IMR-90 (cell line): ENCODE data around the gene SAXO1. TPM values are rescaled to one million over a fixed set of nuclear protein-coding genes. Genes with fewer than 3 reads are reported as not detected.
A peak's percentile ranks its signal among the peaks of the same experiment; 100 is the strongest.

Experiments
- ATAC-seq: fragments of 200-7000 bp; cut with Tn5 transposase; 2 replicates; pipeline ENCODE4 v1.9.1; 2020; ENCODE audit warnings: low read depth, mild to moderate bottlenecking, moderate library complexity
- BruUV-seq: library from RNA; stranded (reverse); fragments of 400-500 nt; replicated peaks from 2 replicates; lab custom pipeline; 2021; lab: Mats Ljungman, UMichigan
- CTCF ChIA-PET: fragments of 300-600 bp; formaldehyde crosslinking; extraction: SDS; loops from one replicate; lab custom pipeline; 2021; ENCODE audit warnings: antibody characterized with exemption; lab: Yijun Ruan, JAX
- POLR2A ChIA-PET: fragments of 300-600 bp; sonication (Branson Sonifier 250); formaldehyde crosslinking; loops from one replicate; lab custom pipeline; 2022; ENCODE audit warnings: antibody characterized with exemption; ENCODE audit not compliant: unreplicated experiment; lab: Charles Lee
- DNase-seq: peaks from one replicate; pipeline ENCODE4 v3.0.0; 2013
- H2AFZ ChIP-seq: replicated peaks from 2 replicates; pipeline ENCODE3; 2013; ENCODE audit warnings: low read length, mild to moderate bottlenecking; ENCODE audit not compliant: poor library complexity
- H2AK5ac ChIP-seq: 2 replicates; pipeline ENCODE4 v1.6.1; 2013; ENCODE audit warnings: low read depth, low read length, inconsistent platforms
- H2AK9ac ChIP-seq: replicated peaks from 2 replicates; pipeline ENCODE3; 2013; ENCODE audit warnings: mild to moderate bottlenecking, low read depth, low read length, moderate library complexity; ENCODE audit not compliant: poor library complexity
- H2BK120ac ChIP-seq: 2 replicates; pipeline ENCODE4 v1.6.1; 2013; ENCODE audit warnings: low read depth, low read length, inconsistent platforms
- H2BK15ac ChIP-seq: 3 replicates; pipeline ENCODE4 v1.6.1; 2013; ENCODE audit warnings: low read depth, low read length, inconsistent platforms
- H2BK20ac ChIP-seq: 2 replicates; pipeline ENCODE4 v1.6.1; 2013; ENCODE audit warnings: low read depth, mild to moderate bottlenecking, inconsistent platforms, low read length, moderate library complexity
- H2BK5ac ChIP-seq: 2 replicates; pipeline ENCODE4 v1.6.1; 2013; ENCODE audit warnings: mild to moderate bottlenecking, low read depth, low read length, inconsistent platforms; ENCODE audit not compliant: poor library complexity, severe bottlenecking
- H3K14ac ChIP-seq: replicated peaks from 2 replicates; pipeline ENCODE4 v1.6.1; 2013; ENCODE audit warnings: low read depth, low read length, inconsistent platforms
- H3K18ac ChIP-seq: 2 replicates; pipeline ENCODE4 v1.6.1; 2013; ENCODE audit warnings: low read depth, low read length, control low read depth
- H3K23ac ChIP-seq: 2 replicates; pipeline ENCODE4 v1.6.1; 2013; ENCODE audit warnings: low read depth, low read length, inconsistent platforms
- H3K27ac ChIP-seq: 2 replicates; pipeline ENCODE4 v1.5.1; 2013; ENCODE audit warnings: mild to moderate bottlenecking, control low read depth, low read length; ENCODE audit not compliant: insufficient read depth
- H3K27me3 ChIP-seq: 2 replicates; pipeline ENCODE4 v1.6.1; 2013; ENCODE audit warnings: low read length; ENCODE audit not compliant: control insufficient read depth, insufficient read depth
- H3K36me3 ChIP-seq: 2 replicates; pipeline ENCODE4 v1.6.1; 2013; ENCODE audit warnings: low read length, mixed read lengths; ENCODE audit not compliant: control insufficient read depth, insufficient read depth
- H3K4ac ChIP-seq: 2 replicates; pipeline ENCODE4 v1.6.1; 2013; ENCODE audit warnings: low read depth, low read length, inconsistent platforms
- H3K4me1 ChIP-seq: 2 replicates; pipeline ENCODE4 v1.6.1; 2013; ENCODE audit warnings: low read length, mixed read lengths; ENCODE audit not compliant: control insufficient read depth, insufficient read depth
- H3K4me2 ChIP-seq: 2 replicates; pipeline ENCODE4 v1.6.1; 2013; ENCODE audit warnings: low read depth, mild to moderate bottlenecking, control low read depth, low read length, moderate library complexity
- H3K4me3 ChIP-seq: 2 replicates; pipeline ENCODE4 v1.5.1; 2013; ENCODE audit warnings: low read depth, mild to moderate bottlenecking, control low read depth, low read length, moderate library complexity; ENCODE audit not compliant: insufficient read depth
- H3K56ac ChIP-seq: 2 replicates; pipeline ENCODE4 v1.6.1; 2013; ENCODE audit warnings: low read length, inconsistent platforms; ENCODE audit not compliant: insufficient read depth; ENCODE audit errors: extremely low read depth
- H3K79me1 ChIP-seq, 2 experiments: 2 replicates each; pipeline ENCODE4 v1.6.1; 2013; ENCODE audit warnings: low read length in 2 of 2, inconsistent platforms in 1 of 2, low read depth in 1 of 2
- H3K9ac ChIP-seq: 2 replicates; pipeline ENCODE4 v1.6.1; 2013; ENCODE audit warnings: low read depth, low read length, control low read depth
- H3K9me1 ChIP-seq: 2 replicates; pipeline ENCODE4 v1.6.1; 2013; ENCODE audit warnings: low read length, inconsistent platforms; ENCODE audit not compliant: insufficient read depth
- H3K9me3 ChIP-seq: 2 replicates; pipeline ENCODE4 v1.6.1; 2013; ENCODE audit warnings: low read length; ENCODE audit not compliant: control insufficient read depth, insufficient read depth
- H4K20me1 ChIP-seq: 2 replicates; pipeline ENCODE4 v1.6.1; 2013; ENCODE audit warnings: low read length, inconsistent platforms; ENCODE audit not compliant: insufficient read depth
- H4K5ac ChIP-seq: 2 replicates; pipeline ENCODE4 v1.6.1; 2013; ENCODE audit warnings: mild to moderate bottlenecking, low read depth, low read length, control low read depth
- H4K8ac ChIP-seq, 2 experiments: 2 replicates each; pipeline ENCODE4 v1.6.1; 2013; ENCODE audit warnings: low read depth in 2 of 2, low read length in 2 of 2, control low read depth in 1 of 2, inconsistent platforms in 1 of 2
- H4K91ac ChIP-seq: 2 replicates; pipeline ENCODE4 v1.6.1; 2013; ENCODE audit warnings: low read depth, low read length, inconsistent platforms; ENCODE audit not compliant: insufficient read depth
- BHLHE40 ChIP-seq: fragments of 150-350 bp; IDR thresholded peaks from 2 replicates; pipeline ENCODE4 v1.6.1; 2016; ENCODE audit warnings: mild to moderate bottlenecking, low read depth, low read length
- CEBPB ChIP-seq: IDR thresholded peaks from 2 replicates; pipeline ENCODE4 v1.6.1; 2012; ENCODE audit warnings: low read depth, low read length, improper control_type of control experiment
- MAFK ChIP-seq: IDR thresholded peaks from 2 replicates; pipeline ENCODE4 v1.6.1; 2012; ENCODE audit warnings: low read depth, low read length, improper control_type of control experiment
- MAZ ChIP-seq: IDR thresholded peaks from 2 replicates; pipeline ENCODE4 v1.6.1; 2012; ENCODE audit warnings: low read depth, mild to moderate bottlenecking, low read length, improper control_type of control experiment, moderate library complexity, borderline replicate concordance
- NFE2L2 ChIP-seq: fragments of 150-350 bp; IDR thresholded peaks from 2 replicates; pipeline ENCODE4 v1.6.1; 2016; ENCODE audit warnings: low read depth, mild to moderate bottlenecking, low read length
- SMC3 ChIP-seq: fragments of 150-350 bp; IDR thresholded peaks from 2 replicates; pipeline ENCODE4 v1.6.1; 2016; ENCODE audit warnings: low read depth, mild to moderate bottlenecking, antibody characterized with exemption, low read length, moderate library complexity
- WGBS, 2 experiments: methylation state at CpG; one replicate each; pipeline versions ENCODE4 v1.1.5 to v1.1.7; 2013; ENCODE audit warnings: missing lambda C conversion rate in 2 of 2; ENCODE audit not compliant: insufficient read length in 1 of 2; ENCODE audit errors: extremely low coverage in 2 of 2; 5-methylcytosine and 5-hydroxymethylcytosine counted together
- dilution Hi-C: fragments of 300-500 bp; cut with HindIII; formaldehyde crosslinking; loops from one replicate; pipeline ENCODE4 v1.14.3; 2018; ENCODE audit warnings: low sequenced_read_pairs; ENCODE audit not compliant: unreplicated experiment
- in situ Hi-C: fragments of 300-500 bp; cut with MboI; formaldehyde crosslinking; loops from 3 replicates; pipeline ENCODE4 v1.14.3; 2019; ENCODE audit warnings: low sequenced_read_pairs, inconsistent platforms, mixed read lengths
- intact Hi-C: fragments of 100-400 bp; cut with micrococcal nuclease; formaldehyde crosslinking; loops from 2 replicates; pipeline ENCODE4 v1.10.0; 2022
- polyA plus RNA-seq, 3 experiments: library from polyadenylated mRNA; depleted of rRNA; stranded (reverse); fragments of >200 nt; gene quantifications; 2 replicates each; pipeline ENCODE4 v1.2.3, GENCODE V29; 2012; ENCODE audit warnings: low replicate concordance in 1 of 3
- total RNA-seq: library from RNA; depleted of rRNA; stranded (reverse); fragments of >200 nt; gene quantifications from 2 replicates; pipeline ENCODE4 v1.2.3, GENCODE V29; 2012
- TF ChIP-seq, protein P1 (sequence below): fragments of 150-350 bp; IDR thresholded peaks from 2 replicates; pipeline ENCODE4 v1.6.1; 2017; ENCODE audit warnings: mild to moderate bottlenecking, antibody characterized with exemption, low read length, low read depth
- TF ChIP-seq, protein P2 (sequence below): conservative IDR thresholded peaks from 2 replicates; pipeline ENCODE4 v1.5.1; 2012; ENCODE audit warnings: mild to moderate bottlenecking, low read depth, low read length, improper control_type of control experiment

Gene SAXO1
- total and polyA plus RNA-seq, 2 of the 4 experiments (the other 2 are of a cell fraction): not detected

DNA sequence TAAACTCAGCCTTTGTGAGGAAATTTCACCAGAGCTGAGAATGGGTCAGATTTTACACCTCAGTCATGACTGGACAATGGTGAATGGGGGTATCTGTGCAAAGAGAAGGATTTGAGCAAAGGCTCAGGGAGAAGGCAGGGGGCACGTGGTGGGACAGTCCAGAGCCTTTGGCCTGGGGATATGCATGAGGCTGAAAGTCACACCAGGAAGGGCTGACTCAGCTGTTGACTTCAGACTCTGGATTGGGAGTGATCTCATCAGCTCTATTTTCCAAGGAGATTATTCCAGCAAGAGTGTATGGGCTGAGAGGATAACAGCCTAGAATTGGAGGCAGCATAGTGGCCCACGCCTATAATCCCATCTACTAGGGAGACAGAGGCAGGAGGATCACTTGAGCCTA lies 53.6 kb downstream of the SAXO1 start:
- H3K36me3 ChIP-seq: no peaks in the 10 kb centered on the region
- no peaks in the 10 kb centered on the region for H3K79me1 ChIP-seq
- POLR2A ChIA-PET: no interaction called here
- H2AFZ ChIP-seq: no peak overlapping the region
- in situ Hi-C loops (no loop called here), intact Hi-C loops (no loop called here), dilution Hi-C loops (no loop called here)
- no peak overlapping the region; the same call in 1 of the 2 replicates for H3K14ac ChIP-seq
- H3K9me3 ChIP-seq: peaks cover 3% of the 10 kb centered on the region; the same call in 1 of the 2 replicates
- no peak overlapping the region for H3K56ac ChIP-seq
- CTCF ChIA-PET: interaction anchor here (1.5 kb wide), 1 partner anchor 10 kb away, joined by 4 read pairs; no protein-coding TSS in a partner anchor
- no peak overlapping the region for H3K18ac ChIP-seq
- BruUV-seq: no TSS peak
- DNase-seq (peak; percentile 71), ATAC-seq (peak; percentile 76)
- WGBS, 2 experiments: no CpG with 5 or more reads among the region's 2 CpGs
- peaks cover 2% of the 10 kb centered on the region; the same call in 1 of the 2 replicates for H3K9me1 ChIP-seq
- no peak overlapping the region for H4K91ac ChIP-seq
- no peak overlapping the region for H3K9ac ChIP-seq
- H2BK5ac ChIP-seq: no peak overlapping the region
- H3K4me3 ChIP-seq: no peak overlapping the region
- no peak overlapping the region; the same call in 1 of the 2 replicates for H4K5ac ChIP-seq
- H3K23ac ChIP-seq: no peak overlapping the region
- H2AK9ac ChIP-seq: no peak overlapping the region
- TF ChIP-seq NFE2L2: no peak
- no peak for TF ChIP-seq SMC3
- TF ChIP-seq, protein P1, sequence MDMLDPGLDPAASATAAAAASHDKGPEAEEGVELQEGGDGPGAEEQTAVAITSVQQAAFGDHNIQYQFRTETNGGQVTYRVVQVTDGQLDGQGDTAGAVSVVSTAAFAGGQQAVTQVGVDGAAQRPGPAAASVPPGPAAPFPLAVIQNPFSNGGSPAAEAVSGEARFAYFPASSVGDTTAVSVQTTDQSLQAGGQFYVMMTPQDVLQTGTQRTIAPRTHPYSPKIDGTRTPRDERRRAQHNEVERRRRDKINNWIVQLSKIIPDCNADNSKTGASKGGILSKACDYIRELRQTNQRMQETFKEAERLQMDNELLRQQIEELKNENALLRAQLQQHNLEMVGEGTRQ: peak; percentile 58; the same call in 1 of the 2 replicates
- no peak for TF ChIP-seq MAZ
- TF ChIP-seq MAFK: peak; percentile 82
- TF ChIP-seq, protein P2, sequence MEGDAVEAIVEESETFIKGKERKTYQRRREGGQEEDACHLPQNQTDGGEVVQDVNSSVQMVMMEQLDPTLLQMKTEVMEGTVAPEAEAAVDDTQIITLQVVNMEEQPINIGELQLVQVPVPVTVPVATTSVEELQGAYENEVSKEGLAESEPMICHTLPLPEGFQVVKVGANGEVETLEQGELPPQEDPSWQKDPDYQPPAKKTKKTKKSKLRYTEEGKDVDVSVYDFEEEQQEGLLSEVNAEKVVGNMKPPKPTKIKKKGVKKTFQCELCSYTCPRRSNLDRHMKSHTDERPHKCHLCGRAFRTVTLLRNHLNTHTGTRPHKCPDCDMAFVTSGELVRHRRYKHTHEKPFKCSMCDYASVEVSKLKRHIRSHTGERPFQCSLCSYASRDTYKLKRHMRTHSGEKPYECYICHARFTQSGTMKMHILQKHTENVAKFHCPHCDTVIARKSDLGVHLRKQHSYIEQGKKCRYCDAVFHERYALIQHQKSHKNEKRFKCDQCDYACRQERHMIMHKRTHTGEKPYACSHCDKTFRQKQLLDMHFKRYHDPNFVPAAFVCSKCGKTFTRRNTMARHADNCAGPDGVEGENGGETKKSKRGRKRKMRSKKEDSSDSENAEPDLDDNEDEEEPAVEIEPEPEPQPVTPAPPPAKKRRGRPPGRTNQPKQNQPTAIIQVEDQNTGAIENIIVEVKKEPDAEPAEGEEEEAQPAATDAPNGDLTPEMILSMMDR: no peak
- no peak for TF ChIP-seq CEBPB
- no peak for TF ChIP-seq BHLHE40
- H2AK5ac ChIP-seq: no peak overlapping the region
- H3K4ac ChIP-seq: no peak overlapping the region
- H2BK15ac ChIP-seq: no peak overlapping the region
- no peak overlapping the region for H4K8ac ChIP-seq
- H2BK120ac ChIP-seq: no peak overlapping the region
- no peaks in the 10 kb centered on the region for H4K20me1 ChIP-seq
- no peak overlapping the region for H2BK20ac ChIP-seq
- no peak overlapping the region for H3K4me2 ChIP-seq
- H3K4me1 ChIP-seq: peaks cover 7% of the 10 kb centered on the region
- H3K27ac ChIP-seq: no peak overlapping the region
- H3K27me3 ChIP-seq: peaks cover 20% of the 10 kb centered on the region
